Activated CD8-positive, alpha-beta T cell treated with anti-CD3 and anti-CD28 coated beads for 36 hours (primary cell): ENCODE results near the gene CAMTA1. TPM values are rescaled to one million over a fixed set of nuclear protein-coding genes. Genes with fewer than 3 reads are reported as not detected.

Experiments
- ATAC-seq: fragments of 200-7000 bp; cut with Tn5 transposase; one replicate; pipeline ENCODE4 v1.10.0; 2021; ENCODE audit warnings: mild to moderate bottlenecking, moderate library complexity
- CTCF ChIA-PET: fragments of 350-600 bp; sonication (Branson Sonifier 250); formaldehyde crosslinking; loops from one replicate; lab custom pipeline; 2021; ENCODE audit warnings: antibody characterized with exemption; lab: Charles Lee
- POLR2A ChIA-PET: fragments of 350-600 bp; sonication (Branson Sonifier 250); formaldehyde crosslinking; loops from one replicate; lab custom pipeline; 2021; ENCODE audit warnings: antibody characterized with exemption; lab: Charles Lee
- DNase-seq: peaks from one replicate; pipeline ENCODE4 v3.0.0-alpha.2; 2020
- H3K27ac Mint-ChIP-seq: one replicate; pipeline ENCODE4 v1.8.0; 2021; ENCODE audit warnings: mild to moderate bottlenecking, mixed read lengths
- H3K27me3 Mint-ChIP-seq: one replicate; pipeline ENCODE4 v1.8.0; 2021; ENCODE audit warnings: mixed read lengths
- H3K36me3 Mint-ChIP-seq: one replicate; pipeline ENCODE4 v1.8.0; 2021; ENCODE audit warnings: low read depth, mixed read lengths
- H3K4me1 Mint-ChIP-seq: one replicate; pipeline ENCODE4 v1.8.0; 2021; ENCODE audit warnings: low read depth, mixed read lengths
- H3K4me3 Mint-ChIP-seq: one replicate; pipeline ENCODE4 v1.8.0; 2021; ENCODE audit warnings: mild to moderate bottlenecking, moderate library complexity, mixed read lengths
- H3K9me3 Mint-ChIP-seq: one replicate; pipeline ENCODE4 v1.8.0; 2021; ENCODE audit warnings: mixed read lengths
- intact Hi-C: fragments of 100-400 bp; cut with micrococcal nuclease; formaldehyde crosslinking; loops from one replicate; pipeline ENCODE4 v1.10.0; 2022
- total RNA-seq, 2 experiments: library from RNA; stranded (reverse); gene quantifications; one replicate each; pipeline ENCODE4 v1.2.3, GENCODE V29; 2021
- TF ChIP-seq, protein P1 (sequence below): fragments of 200-600 bp; IDR thresholded peaks from one replicate; pipeline ENCODE4 v1.8.0; 2022; ENCODE audit warnings: antibody characterized with exemption, mild to moderate bottlenecking

The CAMTA1 gene
- total RNA-seq, 2 experiments from 2014 or later, result 67.7 to 70.9 TPM

DNA sequence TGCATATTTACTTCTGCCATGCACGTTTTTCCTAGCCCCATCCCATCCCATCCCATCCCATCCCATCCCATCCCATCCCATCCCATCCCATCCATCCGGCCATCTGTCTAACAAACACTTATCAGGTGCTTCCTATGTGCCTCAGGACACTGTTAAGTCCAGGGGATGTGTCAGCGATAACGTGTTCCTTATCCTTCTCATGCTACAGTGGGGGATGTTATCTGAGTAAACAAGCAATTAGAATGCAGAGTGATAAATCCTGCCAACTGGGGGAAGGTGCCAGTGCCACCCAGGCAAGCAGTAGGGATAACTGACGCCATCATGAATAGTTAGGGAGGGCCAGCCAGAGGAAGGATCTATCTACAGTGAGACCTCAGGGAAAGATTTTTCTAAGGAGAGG is 304.2 kb downstream of the CAMTA1 start:
- TF ChIP-seq, protein P1, sequence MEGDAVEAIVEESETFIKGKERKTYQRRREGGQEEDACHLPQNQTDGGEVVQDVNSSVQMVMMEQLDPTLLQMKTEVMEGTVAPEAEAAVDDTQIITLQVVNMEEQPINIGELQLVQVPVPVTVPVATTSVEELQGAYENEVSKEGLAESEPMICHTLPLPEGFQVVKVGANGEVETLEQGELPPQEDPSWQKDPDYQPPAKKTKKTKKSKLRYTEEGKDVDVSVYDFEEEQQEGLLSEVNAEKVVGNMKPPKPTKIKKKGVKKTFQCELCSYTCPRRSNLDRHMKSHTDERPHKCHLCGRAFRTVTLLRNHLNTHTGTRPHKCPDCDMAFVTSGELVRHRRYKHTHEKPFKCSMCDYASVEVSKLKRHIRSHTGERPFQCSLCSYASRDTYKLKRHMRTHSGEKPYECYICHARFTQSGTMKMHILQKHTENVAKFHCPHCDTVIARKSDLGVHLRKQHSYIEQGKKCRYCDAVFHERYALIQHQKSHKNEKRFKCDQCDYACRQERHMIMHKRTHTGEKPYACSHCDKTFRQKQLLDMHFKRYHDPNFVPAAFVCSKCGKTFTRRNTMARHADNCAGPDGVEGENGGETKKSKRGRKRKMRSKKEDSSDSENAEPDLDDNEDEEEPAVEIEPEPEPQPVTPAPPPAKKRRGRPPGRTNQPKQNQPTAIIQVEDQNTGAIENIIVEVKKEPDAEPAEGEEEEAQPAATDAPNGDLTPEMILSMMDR, result no peak
- H3K27ac Mint-ChIP-seq, result no peak overlapping the region
- no peak for DNase-seq
- ATAC-seq, result no peak
- no peaks in the 10 kb centered on the region for H3K4me1 Mint-ChIP-seq
- ChIA-PET CTCF (no interaction called here), POLR2A (no interaction called here)
- intact Hi-C loops, result no loop called here
- no peaks in the 10 kb centered on the region for H3K36me3 Mint-ChIP-seq
- H3K27me3 Mint-ChIP-seq, result no peaks in the 10 kb centered on the region
- no peak overlapping the region for H3K4me3 Mint-ChIP-seq
- no peaks in the 10 kb centered on the region for H3K9me3 Mint-ChIP-seq

DNA sequence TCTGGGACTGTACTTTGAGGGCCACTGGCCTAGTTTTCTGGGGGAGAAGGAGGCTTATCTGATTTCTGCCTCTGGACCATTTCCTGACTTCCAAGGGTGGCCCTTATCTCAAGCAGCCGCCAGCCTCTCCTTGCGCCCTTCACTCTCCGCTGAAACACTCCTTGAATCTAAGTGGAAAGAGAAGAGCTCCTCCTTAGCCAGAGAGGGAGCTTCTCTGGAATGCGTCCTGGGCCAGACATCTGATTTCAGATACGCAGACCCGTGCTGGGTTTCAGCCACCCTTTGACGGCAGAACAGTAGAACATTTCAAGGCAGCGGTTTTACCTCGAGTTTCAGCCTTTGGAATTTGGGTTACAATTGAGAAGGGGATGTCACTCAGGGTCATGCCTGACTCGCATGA is 308.0 kb downstream of the CAMTA1 start:
- Mint-ChIP-seq H3K9me3 (no peaks in the 10 kb centered on the region), H3K27me3 (peaks cover 10% of the 10 kb centered on the region), H3K36me3 (no peaks in the 10 kb centered on the region), H3K4me3 (no peak overlapping the region), H3K27ac (no peak overlapping the region), H3K4me1 (no peaks in the 10 kb centered on the region)
- POLR2A ChIA-PET, result no interaction called here
- TF ChIP-seq, protein P1, result no peak
- intact Hi-C loops, result no loop called here
- CTCF ChIA-PET, result no interaction called here
- ATAC-seq (no peak), DNase-seq (no peak)

DNA sequence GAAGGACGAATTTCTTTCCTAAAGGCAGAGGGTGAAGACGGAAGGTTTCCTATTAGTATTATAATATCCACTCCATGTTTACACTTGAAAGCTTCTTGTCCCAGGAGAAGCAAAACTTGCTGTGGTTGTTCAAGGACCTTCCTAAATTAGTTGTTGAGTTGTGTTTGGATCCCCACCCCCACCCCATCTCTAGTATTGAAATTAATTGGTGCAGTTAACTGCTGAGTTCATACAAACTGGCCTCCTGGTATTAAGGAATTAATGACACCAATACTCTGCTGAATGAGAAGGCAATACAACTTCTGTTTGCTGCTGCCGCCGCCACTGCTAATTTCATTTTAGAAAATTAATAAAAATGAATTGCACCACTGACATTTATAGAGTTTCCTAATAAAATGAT is 308.8 kb downstream of the CAMTA1 start:
- H3K9me3 Mint-ChIP-seq, result no peaks in the 10 kb centered on the region
- ChIA-PET CTCF (no interaction called here), POLR2A (interaction anchor here (0.8 kb wide), 1 partner anchor 1254 kb away, joined by 3 read pairs; no protein-coding TSS in a partner anchor)
- no peaks in the 10 kb centered on the region for H3K4me1 Mint-ChIP-seq
- peaks cover 10% of the 10 kb centered on the region for H3K27me3 Mint-ChIP-seq
- ATAC-seq (no peak), DNase-seq (no peak)
- no peak overlapping the region for H3K4me3 Mint-ChIP-seq
- intact Hi-C loops, result no loop called here
- H3K27ac Mint-ChIP-seq, result no peak overlapping the region
- no peaks in the 10 kb centered on the region for H3K36me3 Mint-ChIP-seq
- TF ChIP-seq, protein P1, result no peak

DNA sequence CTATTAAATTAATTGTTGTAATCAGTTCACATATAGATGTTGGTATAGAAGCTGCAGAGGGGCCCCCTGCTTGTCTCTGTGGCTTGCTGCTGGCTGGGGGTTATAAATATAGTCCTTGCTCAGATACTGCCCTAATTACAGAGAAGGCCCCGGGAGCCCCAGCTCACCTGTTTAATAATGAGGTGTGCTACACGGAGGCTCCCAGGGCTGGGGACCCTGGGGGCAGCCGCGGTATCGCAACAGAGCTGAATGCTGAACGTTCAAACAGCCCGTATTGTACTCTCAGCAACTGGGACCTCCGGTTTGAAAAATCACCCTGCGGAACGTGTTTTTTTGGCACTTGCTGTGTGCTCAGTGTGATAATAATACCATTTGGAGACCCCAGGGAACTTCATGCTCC is 309.3 kb downstream of the CAMTA1 start:
- Mint-ChIP-seq H3K4me3 (no peak overlapping the region), H3K27ac (no peak overlapping the region), H3K4me1 (no peaks in the 10 kb centered on the region), H3K27me3 (peaks cover 10% of the 10 kb centered on the region), H3K36me3 (no peaks in the 10 kb centered on the region), H3K9me3 (no peaks in the 10 kb centered on the region)
- intact Hi-C loops, result no loop called here
- CTCF ChIA-PET, result no interaction called here
- TF ChIP-seq, protein P1, result no peak
- ATAC-seq, result no peak
- POLR2A ChIA-PET, result interaction anchor here (0.8 kb wide), 1 partner anchor 1254 kb away, joined by 3 read pairs; no protein-coding TSS in a partner anchor
- no peak for DNase-seq

DNA sequence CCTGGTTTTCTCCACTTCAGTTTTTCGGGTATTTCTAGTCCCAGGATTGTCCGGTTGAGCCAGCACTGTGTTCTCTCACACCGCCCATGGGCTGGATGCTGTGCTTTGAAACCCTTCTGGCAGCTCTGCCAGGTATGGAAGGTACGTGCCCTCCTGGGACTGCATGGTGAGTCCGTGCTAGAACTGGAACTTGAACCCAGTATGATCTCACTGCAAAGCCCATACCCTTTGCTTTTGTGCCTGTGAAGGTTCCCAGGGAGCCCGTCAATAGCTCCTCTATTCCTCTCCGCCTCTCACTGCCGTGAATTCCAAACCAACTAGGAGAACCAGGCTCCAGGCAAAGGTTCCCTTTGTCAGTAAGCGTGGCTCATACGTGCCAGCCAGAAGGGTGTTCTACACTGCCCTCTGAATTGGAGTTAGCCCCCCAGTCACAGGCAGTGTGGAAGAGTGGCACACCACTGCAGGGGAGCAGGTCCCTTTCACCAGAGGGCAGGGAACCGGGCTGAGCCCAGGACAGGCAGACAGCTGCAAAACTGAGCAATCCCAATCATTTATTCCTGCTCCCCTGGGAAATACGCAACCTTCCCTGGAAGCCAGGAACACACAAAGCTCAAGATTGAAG is 310.2 kb downstream of the CAMTA1 start:
- no peak overlapping the region for H3K27ac Mint-ChIP-seq
- ATAC-seq, result no peak
- ChIA-PET CTCF (no interaction called here), POLR2A (no interaction called here)
- no peaks in the 10 kb centered on the region for H3K4me1 Mint-ChIP-seq
- no peaks in the 10 kb centered on the region for H3K36me3 Mint-ChIP-seq
- TF ChIP-seq, protein P1, result no peak
- DNase-seq, result no peak
- peaks cover 13% of the 10 kb centered on the region for H3K27me3 Mint-ChIP-seq
- H3K9me3 Mint-ChIP-seq, result no peaks in the 10 kb centered on the region
- intact Hi-C loops, result no loop called here
- H3K4me3 Mint-ChIP-seq, result no peak overlapping the region
